GM12878 (cell line): ENCODE data around the gene DLAT. TPM values are rescaled to one million over a fixed set of nuclear protein-coding genes. Genes with fewer than 3 reads are reported as not detected.

Experiments used
- ATF7 ChIP-seq: fragments of 450-650 bp; IDR thresholded peaks from 2 replicates; pipeline ENCODE4 v1.6.1; 2016; ENCODE audit warnings: low read depth, mild to moderate bottlenecking
- CBX5 ChIP-seq: sonication (generic); IDR thresholded peaks from 2 replicates; pipeline ENCODE4 v1.6.1; 2016; ENCODE audit warnings: low read depth, moderate library complexity, mild to moderate bottlenecking, inconsistent platforms
- CREM ChIP-seq: IDR thresholded peaks from 2 replicates; pipeline ENCODE4 v1.6.1; 2014; ENCODE audit warnings: antibody characterized with exemption, low read depth
- ESRRA ChIP-seq: IDR thresholded peaks from 2 replicates; pipeline ENCODE4 v1.6.1; 2012; ENCODE audit warnings: mild to moderate bottlenecking, low read length, improper control_type of control experiment
- HCFC1 ChIP-seq: fragments of 150-350 bp; IDR thresholded peaks from 2 replicates; pipeline ENCODE4 v1.6.1; 2014; ENCODE audit warnings: low read length
- HDGF ChIP-seq: fragments of 450-650 bp; IDR thresholded peaks from 2 replicates; pipeline ENCODE4 v1.6.1; 2016; ENCODE audit warnings: antibody characterized with exemption
- LARP7 ChIP-seq: fragments of 450-650 bp; IDR thresholded peaks from 2 replicates; pipeline ENCODE4 v1.6.1; 2017; ENCODE audit warnings: mild to moderate bottlenecking
- MEF2A ChIP-seq: IDR thresholded peaks from 2 replicates; pipeline ENCODE4 v1.6.1; 2011; ENCODE audit warnings: low read depth, mild to moderate bottlenecking, low read length, moderate library complexity; ENCODE audit not compliant: insufficient read depth
- MTA2 ChIP-seq: fragments of 450-650 bp; IDR thresholded peaks from 2 replicates; pipeline ENCODE4 v1.6.1; 2016; ENCODE audit warnings: low read depth, mild to moderate bottlenecking, moderate library complexity
- MYB ChIP-seq: fragments of 150-350 bp; IDR thresholded peaks from 2 replicates; pipeline ENCODE4 v1.6.1; 2014; ENCODE audit warnings: mild to moderate bottlenecking, low read depth, low read length, borderline replicate concordance
- NBN ChIP-seq: fragments of 450-650 bp; IDR thresholded peaks from 2 replicates; pipeline ENCODE4 v1.6.1; 2016
- NFYB ChIP-seq: IDR thresholded peaks from 2 replicates; pipeline ENCODE4 v1.6.1; 2011; ENCODE audit warnings: low read depth, mild to moderate bottlenecking, low read length, improper control_type of control experiment, moderate library complexity; ENCODE audit not compliant: insufficient read depth
- SIN3A ChIP-seq: IDR thresholded peaks from 2 replicates; pipeline ENCODE4 v1.6.1; 2012; ENCODE audit warnings: low read depth, low read length, improper control_type of control experiment
- SMC3 ChIP-seq: IDR thresholded peaks from 2 replicates; pipeline ENCODE4 v1.6.1; 2011; ENCODE audit warnings: low read length, improper control_type of control experiment, borderline replicate concordance
- SP1 ChIP-seq: IDR thresholded peaks from one replicate; pipeline ENCODE4 v1.6.1; 2011; ENCODE audit warnings: low read depth, low read length
- SUPT20H ChIP-seq: IDR thresholded peaks from 2 replicates; pipeline ENCODE4 v1.6.1; 2011; ENCODE audit warnings: low read depth, mild to moderate bottlenecking, low read length, moderate library complexity, borderline replicate concordance; ENCODE audit not compliant: control insufficient read depth
- TBL1XR1 ChIP-seq: IDR thresholded peaks from 2 replicates; pipeline ENCODE4 v1.6.1; 2012; ENCODE audit warnings: low read depth, low read length, improper control_type of control experiment
- TCF12 ChIP-seq: IDR thresholded peaks from 2 replicates; pipeline ENCODE4 v1.6.1; 2011; ENCODE audit warnings: low read depth, mild to moderate bottlenecking, low read length
- USF2 ChIP-seq: IDR thresholded peaks from 2 replicates; pipeline ENCODE4 v1.6.1; 2011; ENCODE audit warnings: low read depth, low read length, improper control_type of control experiment, borderline replicate concordance
- ZBTB4 ChIP-seq: fragments of 450-650 bp; formaldehyde crosslinking; IDR thresholded peaks from 2 replicates; pipeline ENCODE4 v1.4.0; 2022; ENCODE audit warnings: mild to moderate bottlenecking, moderate library complexity
- polyA plus RNA-seq, 11 experiments: library from polyadenylated mRNA; depleted of rRNA in 4 of 11; unstranded in 6 of 11; stranded (reverse) in 5 of 11; fragments of >200 nt; fragmentation: Nextera tagmentation in 4 of 11; fragmentation: Illumina TruSeq in 1 of 11; extraction: Ambion mirVana in 4 of 11; extraction: Trizol in 1 of 11; gene quantifications; 1 replicate in 1 of 11; 2 replicates in 10 of 11; pipeline versions ENCODE4 v1.2.1 to v1.2.3, GENCODE V29; 2011 to 2016; ENCODE audit warnings: inconsistent platforms in 2 of 11, missing spikeins in 2 of 11, low read depth in 1 of 11
- total RNA-seq, 4 experiments: library from RNA; depleted of rRNA in 3 of 4; stranded (reverse); fragments of >200 nt in 3 of 4; fragmentation: Illumina TruSeq in 1 of 4; extraction: Trizol in 1 of 4; gene quantifications; 2 replicates each; pipeline versions ENCODE4 v1.2.1 to v1.2.3, GENCODE V29; 2013 to 2021
- TF ChIP-seq, protein P1 (sequence below): fragments of 450-650 bp; IDR thresholded peaks from 2 replicates; pipeline ENCODE4 v1.6.1; 2017; ENCODE audit warnings: borderline replicate concordance
- TF ChIP-seq, protein P2 (sequence below): fragments of 450-650 bp; IDR thresholded peaks from 2 replicates; pipeline ENCODE4 v1.6.1; 2018; ENCODE audit warnings: mild to moderate bottlenecking, low read depth, moderate library complexity; ENCODE audit not compliant: partially characterized antibody

The DLAT gene
- total and polyA plus RNA-seq, 10 of the 15 experiments (the other 5 are each of a cell fraction or from before 2014, with no cell fraction given) = 16.5 to 79.9 (median 43.8) TPM

DNA sequence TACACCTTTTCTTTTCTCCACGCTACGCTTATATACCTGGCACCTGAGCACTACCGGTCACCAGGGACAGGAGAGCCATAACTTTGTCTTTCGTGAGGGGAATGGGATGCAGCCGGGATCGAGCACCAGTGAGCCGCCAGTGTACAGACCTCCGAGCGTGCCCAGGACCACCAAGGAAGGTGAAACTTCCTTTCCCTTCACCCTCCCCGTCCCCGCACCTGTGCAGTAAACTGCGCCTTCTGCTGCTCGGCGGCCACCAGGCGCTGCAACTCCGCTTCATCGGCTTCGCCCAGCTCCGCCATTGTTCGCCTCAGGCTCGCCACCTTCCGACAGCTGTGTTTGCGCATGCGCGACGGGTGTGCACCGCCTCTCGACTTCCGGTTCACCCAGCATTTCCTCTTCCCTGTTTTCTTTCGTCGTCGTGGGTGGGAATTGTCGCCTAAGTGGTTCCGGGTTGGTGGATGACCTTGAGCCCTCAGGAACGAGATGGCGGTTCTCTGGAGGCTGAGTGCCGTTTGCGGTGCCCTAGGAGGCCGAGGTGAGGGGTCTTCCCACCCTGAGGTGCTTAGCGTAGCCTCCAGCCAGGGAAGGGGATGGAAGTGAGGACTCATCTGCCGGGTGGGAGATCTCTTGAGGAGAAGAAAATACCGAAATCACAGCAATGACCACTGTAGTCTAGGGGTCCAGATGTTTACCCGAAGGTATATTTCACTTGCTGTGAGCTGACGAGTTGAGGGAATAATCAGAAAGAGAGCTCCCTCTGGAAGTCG lies 61.4 kb downstream of the DLAT start, which contains the start of the genes SDHD and TIMM8B (continued):
- no peak for TF ChIP-seq ZBTB4 (CRISPR knock-in tag)
- peak; percentile 85 for TF ChIP-seq NBN
- no peak for TF ChIP-seq MYB
- peak; percentile 97 for TF ChIP-seq ESRRA
- no peak; the same call in 1 of the 2 replicates for TF ChIP-seq SMC3
- TF ChIP-seq MEF2A = 0 out of 2 replicates have a peak, but pooled peaks have one; percentile 23
- TF ChIP-seq TBL1XR1 = peak; percentile 61; the same call in 1 of the 2 replicates
- TF ChIP-seq ATF7 = peak; percentile 45
- TF ChIP-seq SP1 = peak; percentile 34
- TF ChIP-seq HDGF = peak; percentile 83; the same call in 1 of the 2 replicates
- no peak for TF ChIP-seq TCF12
- TF ChIP-seq CREM = peak; percentile 77; the same call in 1 of the 2 replicates
- TF ChIP-seq LARP7 = no peak; the same call in 1 of the 2 replicates
- TF ChIP-seq SIN3A = no peak; the same call in 1 of the 2 replicates
- TF ChIP-seq, protein P1, sequence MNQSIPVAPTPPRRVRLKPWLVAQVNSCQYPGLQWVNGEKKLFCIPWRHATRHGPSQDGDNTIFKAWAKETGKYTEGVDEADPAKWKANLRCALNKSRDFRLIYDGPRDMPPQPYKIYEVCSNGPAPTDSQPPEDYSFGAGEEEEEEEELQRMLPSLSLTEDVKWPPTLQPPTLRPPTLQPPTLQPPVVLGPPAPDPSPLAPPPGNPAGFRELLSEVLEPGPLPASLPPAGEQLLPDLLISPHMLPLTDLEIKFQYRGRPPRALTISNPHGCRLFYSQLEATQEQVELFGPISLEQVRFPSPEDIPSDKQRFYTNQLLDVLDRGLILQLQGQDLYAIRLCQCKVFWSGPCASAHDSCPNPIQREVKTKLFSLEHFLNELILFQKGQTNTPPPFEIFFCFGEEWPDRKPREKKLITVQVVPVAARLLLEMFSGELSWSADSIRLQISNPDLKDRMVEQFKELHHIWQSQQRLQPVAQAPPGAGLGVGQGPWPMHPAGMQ = no peak
- TF ChIP-seq SUPT20H = no peak
- TF ChIP-seq NFYB = no peak
- TF ChIP-seq, protein P2, sequence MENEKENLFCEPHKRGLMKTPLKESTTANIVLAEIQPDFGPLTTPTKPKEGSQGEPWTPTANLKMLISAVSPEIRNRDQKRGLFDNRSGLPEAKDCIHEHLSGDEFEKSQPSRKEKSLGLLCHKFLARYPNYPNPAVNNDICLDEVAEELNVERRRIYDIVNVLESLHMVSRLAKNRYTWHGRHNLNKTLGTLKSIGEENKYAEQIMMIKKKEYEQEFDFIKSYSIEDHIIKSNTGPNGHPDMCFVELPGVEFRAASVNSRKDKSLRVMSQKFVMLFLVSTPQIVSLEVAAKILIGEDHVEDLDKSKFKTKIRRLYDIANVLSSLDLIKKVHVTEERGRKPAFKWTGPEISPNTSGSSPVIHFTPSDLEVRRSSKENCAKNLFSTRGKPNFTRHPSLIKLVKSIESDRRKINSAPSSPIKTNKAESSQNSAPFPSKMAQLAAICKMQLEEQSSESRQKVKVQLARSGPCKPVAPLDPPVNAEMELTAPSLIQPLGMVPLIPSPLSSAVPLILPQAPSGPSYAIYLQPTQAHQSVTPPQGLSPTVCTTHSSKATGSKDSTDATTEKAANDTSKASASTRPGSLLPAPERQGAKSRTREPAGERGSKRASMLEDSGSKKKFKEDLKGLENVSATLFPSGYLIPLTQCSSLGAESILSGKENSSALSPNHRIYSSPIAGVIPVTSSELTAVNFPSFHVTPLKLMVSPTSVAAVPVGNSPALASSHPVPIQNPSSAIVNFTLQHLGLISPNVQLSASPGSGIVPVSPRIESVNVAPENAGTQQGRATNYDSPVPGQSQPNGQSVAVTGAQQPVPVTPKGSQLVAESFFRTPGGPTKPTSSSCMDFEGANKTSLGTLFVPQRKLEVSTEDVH = peak; percentile 85
- TF ChIP-seq CBX5 = no peak
- TF ChIP-seq HCFC1 = peak; percentile 77
- TF ChIP-seq MTA2 = peak; percentile 92
- no peak for TF ChIP-seq USF2
